K562 (cell line): ENCODE measurements around the gene DELE1. TPM values are rescaled to one million over a fixed set of nuclear protein-coding genes. Genes with fewer than 3 reads are reported as not detected.

Experiments used
- ATF1 ChIP-seq, 2 experiments: fragments of 450-650 bp in 1 of 2; IDR thresholded peaks; 2 replicates each; pipeline ENCODE4 v1.6.1; 2016; ENCODE audit warnings: missing compliant biosample characterization in 1 of 2, missing genetic modification characterization in 1 of 2
- BMI1 ChIP-seq: fragments of 150-350 bp; IDR thresholded peaks from 2 replicates; pipeline ENCODE4 v1.6.1; 2014; ENCODE audit warnings: low read length
- HEY1 ChIP-seq: fragments of 250-450 bp; sonication (Bioruptor Pico); IDR thresholded peaks from 2 replicates; pipeline ENCODE4 v1.5.0; 2020; ENCODE audit warnings: mild to moderate bottlenecking, moderate library complexity, borderline replicate concordance
- L3MBTL2 ChIP-seq: fragments of 450-650 bp; IDR thresholded peaks from 2 replicates; pipeline ENCODE4 v1.6.1; 2016; ENCODE audit warnings: mild to moderate bottlenecking, moderate library complexity
- MAFF ChIP-seq: IDR thresholded peaks from 2 replicates; pipeline ENCODE4 v1.6.1; 2012; ENCODE audit warnings: low read length, improper control_type of control experiment
- PCBP1 ChIP-seq: fragments of 200-400 bp; formaldehyde crosslinking; IDR thresholded peaks from 2 replicates; pipeline ENCODE4 v1.6.1; 2018; ENCODE audit warnings: mild to moderate bottlenecking, low read depth, low read length; ENCODE audit not compliant: poor library complexity, severe bottlenecking
- PHF8 ChIP-seq: fragments of 200-600 bp; sonication (generic); IDR thresholded peaks from 2 replicates; pipeline ENCODE4 v1.6.1; 2012; ENCODE audit warnings: mixed run types, mild to moderate bottlenecking, inconsistent platforms, low read length, moderate library complexity, borderline replicate concordance
- PHTF2 ChIP-seq: fragments of 250-450 bp; sonication (Bioruptor Pico); IDR thresholded peaks from 2 replicates; pipeline ENCODE4 v1.5.0; 2021; ENCODE audit warnings: mild to moderate bottlenecking
- SAFB ChIP-seq: fragments of 200-400 bp; formaldehyde crosslinking; IDR thresholded peaks from 2 replicates; pipeline ENCODE4 v1.6.1; 2017; ENCODE audit warnings: low read depth, low read length, borderline replicate concordance
- SP2 ChIP-seq: IDR thresholded peaks from 2 replicates; pipeline ENCODE4 v1.6.1; 2011; ENCODE audit warnings: mild to moderate bottlenecking, low read depth, low read length, moderate library complexity; ENCODE audit not compliant: poor library complexity, severe bottlenecking; ENCODE audit errors: extremely low read depth
- THAP12 ChIP-seq: fragments of 250-450 bp; sonication (Bioruptor Pico); IDR thresholded peaks from 2 replicates; pipeline ENCODE4 v1.9.0; 2021; ENCODE audit warnings: mild to moderate bottlenecking, inconsistent platforms
- ZC3H8 ChIP-seq: fragments of 450-650 bp; IDR thresholded peaks from 2 replicates; pipeline ENCODE4 v1.6.1; 2017
- ZNF354B ChIP-seq: fragments of 250-450 bp; sonication (Bioruptor Pico); IDR thresholded peaks from 2 replicates; pipeline ENCODE4 v1.4.0; 2020
- polyA plus RNA-seq, 8 experiments: library from polyadenylated mRNA; depleted of rRNA in 4 of 8; stranded (reverse) in 5 of 8; unstranded in 3 of 8; fragments of >200 nt; fragmentation: Nextera tagmentation in 2 of 8; fragmentation: Illumina TruSeq in 1 of 8; extraction: Ambion mirVana in 2 of 8; extraction: Trizol in 1 of 8; gene quantifications; 2 replicates each; pipeline versions ENCODE4 v1.2.1 to v1.2.3, GENCODE V29; 2011 to 2014; ENCODE audit warnings: inconsistent platforms in 1 of 8, missing spikeins in 1 of 8
- total RNA-seq, 7 experiments: library from RNA; depleted of rRNA in 6 of 7; stranded (reverse); fragments of >200 nt in 6 of 7; fragmentation: Illumina TruSeq in 2 of 7; extraction: Trizol in 2 of 7; gene quantifications; 2 replicates each; pipeline versions ENCODE4 v1.2.1 to v1.2.3, GENCODE V29; 2011 to 2021; ENCODE audit warnings: low replicate concordance in 1 of 7
- TF ChIP-seq, protein P1 (sequence below): fragments of 150-350 bp; conservative IDR thresholded peaks from 2 replicates; pipeline ENCODE4 v1.6.1; 2014; ENCODE audit warnings: low read length
- TF ChIP-seq, protein P2 (sequence below): sonication (generic); formaldehyde crosslinking; IDR thresholded peaks from 2 replicates; pipeline ENCODE4 v1.8.0; 2022; ENCODE audit warnings: mild to moderate bottlenecking, missing genetic modification reagents
- TF ChIP-seq, protein P3 (sequence below): fragments of 250-450 bp; sonication (Bioruptor Pico); IDR thresholded peaks from 2 replicates; pipeline ENCODE4 v1.5.0; 2020; ENCODE audit warnings: mild to moderate bottlenecking, borderline replicate concordance
- TF ChIP-seq, protein P4 (sequence below): fragments of 450-650 bp; IDR thresholded peaks from 2 replicates; pipeline ENCODE4 v1.6.1; 2016; ENCODE audit warnings: mild to moderate bottlenecking

The DELE1 gene
- total and polyA plus RNA-seq, 9 of the 15 experiments (the other 6 are each of a cell fraction or from before 2014, with no cell fraction given), result 16.6 to 74.4 (median 49.8) TPM

DNA sequence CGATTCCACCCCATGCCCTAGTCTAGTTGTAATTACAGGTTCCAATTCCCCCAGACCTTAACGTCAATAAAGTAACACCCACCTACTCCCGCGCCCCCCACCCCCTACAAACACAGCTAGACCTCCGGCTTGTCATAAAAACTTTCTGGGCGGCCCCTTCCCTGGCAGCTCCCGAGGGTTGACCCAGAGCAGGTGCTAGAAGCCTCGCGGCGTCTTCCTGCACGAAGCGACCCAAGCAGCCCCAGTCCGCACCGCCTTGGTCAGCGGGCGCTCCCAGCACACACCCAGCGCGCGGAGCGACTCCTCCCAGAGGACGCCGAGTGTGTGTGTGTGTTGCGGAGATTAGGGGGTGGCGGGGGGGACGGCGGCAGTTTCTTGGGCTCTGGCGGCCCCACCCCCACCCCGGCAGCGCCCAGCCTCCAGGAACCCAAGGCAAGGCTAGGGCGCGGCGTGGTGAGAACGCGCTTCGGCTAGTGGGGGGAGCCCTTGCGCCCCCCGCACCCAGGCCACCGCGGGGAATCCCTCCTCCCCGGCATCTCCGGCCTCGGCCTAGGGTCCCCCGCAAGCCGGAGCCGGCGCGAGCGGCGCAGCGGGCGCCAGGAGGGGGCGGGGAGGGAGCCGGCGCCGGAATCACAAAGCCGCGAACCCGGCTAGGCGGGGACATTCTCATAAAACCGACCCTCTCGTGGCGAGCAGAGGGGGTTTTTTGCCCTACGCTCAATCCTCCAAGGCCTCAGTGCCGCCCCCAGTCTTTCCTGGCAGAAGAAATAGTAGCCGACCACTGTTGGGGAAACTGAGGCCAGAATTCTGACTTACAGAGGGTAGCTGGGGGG is 47.7 kb upstream of the DELE1 start (continued):
- TF ChIP-seq ZNF354B (CRISPR knock-in tag), result no peak
- TF ChIP-seq, protein P1, sequence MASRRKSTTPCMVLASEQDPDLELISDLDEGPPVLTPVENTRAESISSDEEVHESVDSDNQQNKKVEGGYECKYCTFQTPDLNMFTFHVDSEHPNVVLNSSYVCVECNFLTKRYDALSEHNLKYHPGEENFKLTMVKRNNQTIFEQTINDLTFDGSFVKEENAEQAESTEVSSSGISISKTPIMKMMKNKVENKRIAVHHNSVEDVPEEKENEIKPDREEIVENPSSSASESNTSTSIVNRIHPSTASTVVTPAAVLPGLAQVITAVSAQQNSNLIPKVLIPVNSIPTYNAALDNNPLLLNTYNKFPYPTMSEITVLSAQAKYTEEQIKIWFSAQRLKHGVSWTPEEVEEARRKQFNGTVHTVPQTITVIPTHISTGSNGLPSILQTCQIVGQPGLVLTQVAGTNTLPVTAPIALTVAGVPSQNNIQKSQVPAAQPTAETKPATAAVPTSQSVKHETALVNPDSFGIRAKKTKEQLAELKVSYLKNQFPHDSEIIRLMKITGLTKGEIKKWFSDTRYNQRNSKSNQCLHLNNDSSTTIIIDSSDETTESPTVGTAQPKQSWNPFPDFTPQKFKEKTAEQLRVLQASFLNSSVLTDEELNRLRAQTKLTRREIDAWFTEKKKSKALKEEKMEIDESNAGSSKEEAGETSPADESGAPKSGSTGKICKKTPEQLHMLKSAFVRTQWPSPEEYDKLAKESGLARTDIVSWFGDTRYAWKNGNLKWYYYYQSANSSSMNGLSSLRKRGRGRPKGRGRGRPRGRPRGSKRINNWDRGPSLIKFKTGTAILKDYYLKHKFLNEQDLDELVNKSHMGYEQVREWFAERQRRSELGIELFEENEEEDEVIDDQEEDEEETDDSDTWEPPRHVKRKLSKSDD, result no peak
- TF ChIP-seq, protein P2, sequence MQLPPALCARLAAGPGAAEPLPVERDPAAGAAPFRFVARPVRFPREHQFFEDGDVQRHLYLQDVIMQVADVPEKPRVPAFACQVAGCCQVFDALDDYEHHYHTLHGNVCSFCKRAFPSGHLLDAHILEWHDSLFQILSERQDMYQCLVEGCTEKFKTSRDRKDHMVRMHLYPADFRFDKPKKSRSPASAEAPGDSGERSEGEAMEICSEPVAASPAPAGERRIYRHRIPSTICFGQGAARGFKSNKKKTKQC (CRISPR knock-in tag), result 0 out of 2 replicates have a peak, but pooled peaks have one; percentile 59
- TF ChIP-seq PHF8, result no peak
- TF ChIP-seq ZC3H8, result no peak
- TF ChIP-seq, protein P3, sequence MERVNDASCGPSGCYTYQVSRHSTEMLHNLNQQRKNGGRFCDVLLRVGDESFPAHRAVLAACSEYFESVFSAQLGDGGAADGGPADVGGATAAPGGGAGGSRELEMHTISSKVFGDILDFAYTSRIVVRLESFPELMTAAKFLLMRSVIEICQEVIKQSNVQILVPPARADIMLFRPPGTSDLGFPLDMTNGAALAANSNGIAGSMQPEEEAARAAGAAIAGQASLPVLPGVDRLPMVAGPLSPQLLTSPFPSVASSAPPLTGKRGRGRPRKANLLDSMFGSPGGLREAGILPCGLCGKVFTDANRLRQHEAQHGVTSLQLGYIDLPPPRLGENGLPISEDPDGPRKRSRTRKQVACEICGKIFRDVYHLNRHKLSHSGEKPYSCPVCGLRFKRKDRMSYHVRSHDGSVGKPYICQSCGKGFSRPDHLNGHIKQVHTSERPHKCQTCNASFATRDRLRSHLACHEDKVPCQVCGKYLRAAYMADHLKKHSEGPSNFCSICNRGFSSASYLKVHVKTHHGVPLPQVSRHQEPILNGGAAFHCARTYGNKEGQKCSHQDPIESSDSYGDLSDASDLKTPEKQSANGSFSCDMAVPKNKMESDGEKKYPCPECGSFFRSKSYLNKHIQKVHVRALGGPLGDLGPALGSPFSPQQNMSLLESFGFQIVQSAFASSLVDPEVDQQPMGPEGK (CRISPR knock-in tag), result no peak
- TF ChIP-seq HEY1 (CRISPR knock-in tag), result no peak
- TF ChIP-seq, protein P4, sequence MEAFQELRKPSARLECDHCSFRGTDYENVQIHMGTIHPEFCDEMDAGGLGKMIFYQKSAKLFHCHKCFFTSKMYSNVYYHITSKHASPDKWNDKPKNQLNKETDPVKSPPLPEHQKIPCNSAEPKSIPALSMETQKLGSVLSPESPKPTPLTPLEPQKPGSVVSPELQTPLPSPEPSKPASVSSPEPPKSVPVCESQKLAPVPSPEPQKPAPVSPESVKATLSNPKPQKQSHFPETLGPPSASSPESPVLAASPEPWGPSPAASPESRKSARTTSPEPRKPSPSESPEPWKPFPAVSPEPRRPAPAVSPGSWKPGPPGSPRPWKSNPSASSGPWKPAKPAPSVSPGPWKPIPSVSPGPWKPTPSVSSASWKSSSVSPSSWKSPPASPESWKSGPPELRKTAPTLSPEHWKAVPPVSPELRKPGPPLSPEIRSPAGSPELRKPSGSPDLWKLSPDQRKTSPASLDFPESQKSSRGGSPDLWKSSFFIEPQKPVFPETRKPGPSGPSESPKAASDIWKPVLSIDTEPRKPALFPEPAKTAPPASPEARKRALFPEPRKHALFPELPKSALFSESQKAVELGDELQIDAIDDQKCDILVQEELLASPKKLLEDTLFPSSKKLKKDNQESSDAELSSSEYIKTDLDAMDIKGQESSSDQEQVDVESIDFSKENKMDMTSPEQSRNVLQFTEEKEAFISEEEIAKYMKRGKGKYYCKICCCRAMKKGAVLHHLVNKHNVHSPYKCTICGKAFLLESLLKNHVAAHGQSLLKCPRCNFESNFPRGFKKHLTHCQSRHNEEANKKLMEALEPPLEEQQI, result no peak
- TF ChIP-seq BMI1, result no peak
- no peak for TF ChIP-seq THAP12 (CRISPR knock-in tag)
- no peak for TF ChIP-seq MAFF
- TF ChIP-seq PHTF2 (CRISPR knock-in tag), result no peak
- no peak for TF ChIP-seq SP2
- no peak for TF ChIP-seq SAFB
- TF ChIP-seq ATF1 (CRISPR knock-in tag; IDR thresholded peaks at IDR 0.05), result no peak
- TF ChIP-seq ATF1 (tag; IDR thresholded peaks at IDR 0.05), result peak; percentile 27; the same call in 1 of the 2 replicates
- peak; percentile 76; the same call in 1 of the 2 replicates for TF ChIP-seq L3MBTL2
- TF ChIP-seq PCBP1, result peak; percentile 66
